Measurements from ENCODE around the gene ZNF740.

ZNF740 gene

DNA sequence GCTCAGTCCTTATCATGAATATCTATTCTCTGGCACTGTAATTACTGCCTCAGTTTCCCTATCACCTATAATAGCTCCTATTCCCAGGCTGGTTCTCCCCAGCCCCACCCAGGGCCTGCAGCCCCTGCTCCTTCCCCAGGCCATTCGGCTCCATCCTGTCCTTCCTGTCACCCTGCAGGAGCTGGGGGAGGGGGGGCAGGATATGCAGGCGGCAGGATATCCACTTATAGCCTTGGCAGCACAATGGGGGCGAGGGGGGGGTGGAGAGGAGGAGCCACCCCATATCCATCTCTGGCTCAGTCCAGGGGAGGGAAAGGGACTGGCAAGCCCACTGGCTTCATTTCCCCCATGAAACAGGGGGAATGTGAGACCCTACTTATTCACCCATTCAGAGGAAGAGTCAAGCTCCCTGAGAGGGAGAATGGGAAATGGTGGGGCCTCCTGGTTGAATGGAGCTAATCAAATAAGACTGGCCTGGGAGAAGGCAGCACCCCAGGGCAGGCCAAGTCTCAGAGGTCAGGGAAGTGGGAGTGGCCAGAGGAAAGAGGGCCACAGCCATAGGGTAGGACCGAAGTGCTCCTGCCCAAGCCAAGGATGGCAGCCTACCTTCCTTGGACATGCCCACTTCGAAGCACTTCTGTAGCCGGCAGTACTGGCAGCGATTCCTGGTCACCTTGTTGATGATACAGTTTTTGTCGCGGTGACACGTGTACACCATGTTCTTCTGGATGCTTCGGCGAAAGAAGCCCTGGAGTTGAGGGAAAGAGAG is 34.3 kb downstream of the ZNF740 start:
- no peak for DNase-seq (ENCODE audit: low read depth)

DNA sequence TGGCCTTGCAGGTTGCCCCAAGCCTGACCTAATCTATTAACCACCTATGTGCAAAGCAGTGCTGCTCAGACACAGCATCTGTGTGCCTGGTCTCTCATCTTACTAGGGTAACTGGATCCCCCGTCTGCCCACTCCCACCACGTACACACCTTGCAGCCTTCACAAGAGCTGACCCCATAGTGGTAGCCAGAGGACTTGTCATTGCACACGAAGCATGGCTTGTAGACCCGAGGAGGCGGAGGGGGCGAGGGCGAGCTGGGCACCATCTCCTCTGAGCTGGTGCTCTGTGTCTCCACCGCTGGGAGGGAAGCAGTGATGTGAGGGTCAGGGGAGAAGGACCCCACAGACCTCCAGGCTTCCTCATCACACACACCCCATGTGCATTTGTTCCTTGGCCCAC is 35.0 kb downstream of the ZNF740 start:
- no peak for DNase-seq (ENCODE audit: low read depth)

DNA sequence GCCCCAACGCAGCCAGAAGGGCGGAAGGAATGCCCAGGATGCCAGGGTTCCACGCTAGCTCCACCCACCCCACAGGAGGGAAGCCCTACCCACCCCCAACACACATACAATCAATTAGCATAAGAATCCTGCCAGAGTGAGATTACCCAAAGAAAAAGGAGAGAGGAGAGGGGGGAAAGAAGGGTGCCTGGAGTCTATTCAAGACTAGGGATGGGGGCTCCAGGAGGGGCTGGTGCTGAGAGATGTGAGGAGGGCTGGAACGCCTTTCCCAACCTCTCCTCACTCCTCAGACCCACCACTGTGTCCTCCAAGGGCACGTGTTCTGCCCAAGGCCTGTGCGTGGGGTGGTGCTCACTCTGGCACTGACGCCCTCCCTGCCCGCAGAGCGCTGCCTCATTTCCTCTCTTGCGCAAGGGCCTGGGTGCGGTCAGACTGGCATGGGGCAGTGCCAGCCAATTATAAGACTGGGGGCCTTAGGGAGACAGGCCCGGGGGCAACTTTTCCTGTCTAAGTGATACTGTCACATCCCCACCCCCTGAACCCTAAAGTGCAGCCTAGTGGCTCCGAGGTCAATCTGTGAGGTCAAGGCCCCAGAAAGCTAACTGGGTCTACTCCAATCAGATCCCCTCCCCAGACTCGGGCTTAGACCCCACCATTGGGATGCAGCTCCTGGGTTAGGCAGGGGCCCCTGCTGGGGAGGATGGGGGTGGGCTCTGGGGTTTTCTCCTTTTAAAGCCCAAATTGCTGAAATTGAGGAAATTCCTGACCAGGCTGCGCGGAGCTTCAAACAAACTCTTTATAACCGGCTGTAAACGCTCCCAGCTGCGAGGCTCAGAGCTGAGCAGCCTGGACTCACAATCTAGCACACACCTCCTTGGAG is 36.8 kb downstream of the ZNF740 start:
- no peak for DNase-seq (ENCODE audit: low read depth)

DNA sequence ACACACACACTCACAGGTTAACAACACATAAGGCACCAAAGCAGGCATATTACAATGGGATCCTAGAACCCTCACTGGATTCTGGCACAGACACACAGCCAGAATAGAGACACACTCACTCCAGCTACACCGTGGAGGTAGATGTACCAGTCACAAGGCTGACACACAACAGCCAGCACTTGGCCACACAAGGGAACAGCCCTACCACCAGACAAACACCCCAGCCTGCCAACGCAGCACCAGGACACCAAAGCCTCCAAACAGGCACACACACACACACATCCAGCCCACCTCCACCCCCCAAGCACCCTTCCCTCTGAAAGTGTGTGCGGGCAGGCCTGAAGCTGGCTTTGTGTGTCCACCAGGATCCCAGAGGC is 37.4 kb downstream of the ZNF740 start:
- DNase-seq (ENCODE audit: low read depth) = no peak

DNA sequence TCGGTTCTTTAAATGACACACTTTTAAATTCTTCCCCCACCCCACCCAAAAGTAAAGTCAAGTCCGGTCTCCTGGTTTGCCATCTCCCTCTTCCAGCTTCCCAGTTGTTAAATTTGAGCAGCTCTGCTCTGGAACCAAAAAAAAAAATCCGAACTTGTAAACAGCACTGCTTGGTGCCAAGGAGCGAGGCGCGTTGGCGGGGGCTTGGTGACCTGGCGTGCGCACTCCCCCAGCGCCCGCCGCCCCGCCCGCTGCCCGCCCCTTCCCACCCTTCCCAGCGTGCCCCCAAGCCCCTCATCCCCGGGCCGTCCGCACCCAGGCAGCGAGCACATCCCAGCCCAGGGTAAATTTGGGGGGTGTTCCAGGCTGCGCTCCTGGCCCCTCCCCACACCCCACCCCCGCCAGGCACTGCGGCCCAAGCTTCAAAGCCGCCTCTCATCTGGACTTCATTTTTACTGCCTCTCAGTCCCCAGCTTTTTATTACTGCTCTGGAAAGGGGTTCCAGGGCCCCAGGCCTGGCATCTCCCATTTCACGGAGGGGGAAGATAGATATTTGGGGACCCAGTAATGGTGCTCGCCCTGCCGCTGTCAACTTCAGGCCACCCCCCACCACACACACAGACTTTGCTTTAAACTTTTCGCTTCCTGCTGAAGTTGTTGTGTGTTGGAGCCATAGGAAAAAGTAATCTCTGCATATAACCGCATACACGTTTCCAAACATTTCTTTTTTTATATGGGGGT is 38.2 kb downstream of the ZNF740 start:
- DNase-seq (ENCODE audit: low read depth) = no peak

DNA sequence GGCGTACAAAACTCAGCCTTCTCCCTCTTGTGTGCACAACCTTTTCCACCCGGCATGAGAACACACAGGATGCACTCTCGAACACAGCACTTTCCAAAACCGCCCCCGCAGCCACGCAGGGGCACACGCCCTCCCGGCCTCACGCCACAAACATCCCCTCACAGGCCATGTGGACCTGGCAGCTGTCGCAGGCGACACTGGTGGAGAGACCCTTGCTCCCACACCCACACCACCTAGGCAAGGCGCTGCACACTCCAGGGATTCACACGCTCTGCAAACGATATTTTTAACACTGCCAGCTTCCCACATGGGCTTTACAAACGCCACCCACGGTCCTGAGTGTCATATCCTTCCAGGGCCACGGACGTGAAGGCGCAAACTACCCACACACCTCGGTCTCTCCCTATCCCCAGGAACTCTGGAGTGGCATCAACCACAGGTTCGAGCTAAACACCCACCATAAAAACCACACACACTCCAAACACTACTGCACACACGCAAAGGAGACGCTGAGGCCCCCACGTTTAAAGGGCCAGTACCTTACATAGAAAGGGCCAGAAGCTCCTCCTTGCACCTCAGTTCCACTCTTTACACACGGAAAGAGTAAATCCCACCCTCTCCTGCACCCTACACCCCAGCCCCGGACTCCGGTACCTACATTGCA is 38.9 kb downstream of the ZNF740 start:
- no peak for DNase-seq (ENCODE audit: low read depth)

DNA sequence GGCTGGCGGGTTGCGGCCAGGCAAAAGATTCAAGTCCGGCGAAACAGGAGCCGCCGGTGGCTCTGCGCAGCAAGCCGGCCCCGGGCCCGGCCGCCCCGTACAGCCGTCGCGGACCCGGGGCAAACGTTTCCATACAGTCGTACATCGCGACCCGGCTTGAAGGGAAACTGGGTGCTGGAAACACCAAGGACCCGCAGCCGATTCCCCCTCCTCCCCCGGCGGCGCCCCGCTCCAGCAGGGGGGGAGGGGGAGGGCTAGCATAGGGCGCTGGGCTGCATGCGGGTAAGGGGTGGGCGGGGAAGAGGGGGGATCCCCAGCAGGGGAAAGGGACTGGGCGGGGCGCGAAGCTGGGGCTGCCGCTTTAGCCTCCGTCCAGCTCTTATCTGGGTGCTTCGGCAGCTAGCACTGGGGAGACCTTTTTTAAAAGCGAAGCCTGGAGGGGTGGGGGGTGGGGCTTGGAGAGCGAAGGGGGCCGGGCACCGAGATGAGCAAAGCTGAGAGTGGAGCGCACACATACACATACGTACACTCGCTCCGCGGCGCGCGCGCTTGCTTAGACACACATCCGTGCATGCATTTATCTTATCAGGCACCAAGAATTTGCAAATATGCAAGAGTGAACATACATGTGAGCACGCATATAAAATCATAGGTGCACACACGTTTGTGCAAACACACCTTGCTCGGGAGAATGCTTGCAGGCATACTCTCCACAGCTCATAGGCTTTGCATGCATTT is 39.6 kb downstream of the ZNF740 start:
- no peak for DNase-seq (ENCODE audit: low read depth)

DNA sequence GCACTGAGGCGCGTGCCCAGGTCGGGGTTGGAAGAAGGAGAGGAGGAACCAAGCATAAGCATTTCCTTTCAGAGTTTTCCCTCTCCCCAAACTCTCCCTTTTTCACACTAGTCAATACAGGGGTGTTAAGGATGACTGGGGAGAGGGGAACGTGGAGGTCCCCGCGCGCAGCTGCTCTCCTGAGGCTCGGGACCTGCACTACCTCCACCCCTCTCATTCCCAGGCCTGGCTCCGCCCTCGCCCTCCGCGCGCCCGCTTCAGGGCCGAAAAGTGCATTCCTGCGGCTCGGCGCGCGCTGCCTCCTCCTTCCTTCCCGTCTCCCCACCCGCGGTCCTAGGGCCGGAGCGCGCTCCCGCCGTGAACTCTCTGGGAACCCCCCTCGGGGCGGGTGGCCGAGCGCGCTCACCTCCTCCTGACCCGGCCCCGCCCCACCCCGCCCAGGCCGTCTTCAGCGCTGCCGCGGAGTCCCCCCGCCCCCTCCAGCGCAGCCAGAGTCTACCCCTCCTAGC is 40.2 kb downstream of the ZNF740 start:
- DNase-seq (ENCODE audit: low read depth) = no peak

DNA sequence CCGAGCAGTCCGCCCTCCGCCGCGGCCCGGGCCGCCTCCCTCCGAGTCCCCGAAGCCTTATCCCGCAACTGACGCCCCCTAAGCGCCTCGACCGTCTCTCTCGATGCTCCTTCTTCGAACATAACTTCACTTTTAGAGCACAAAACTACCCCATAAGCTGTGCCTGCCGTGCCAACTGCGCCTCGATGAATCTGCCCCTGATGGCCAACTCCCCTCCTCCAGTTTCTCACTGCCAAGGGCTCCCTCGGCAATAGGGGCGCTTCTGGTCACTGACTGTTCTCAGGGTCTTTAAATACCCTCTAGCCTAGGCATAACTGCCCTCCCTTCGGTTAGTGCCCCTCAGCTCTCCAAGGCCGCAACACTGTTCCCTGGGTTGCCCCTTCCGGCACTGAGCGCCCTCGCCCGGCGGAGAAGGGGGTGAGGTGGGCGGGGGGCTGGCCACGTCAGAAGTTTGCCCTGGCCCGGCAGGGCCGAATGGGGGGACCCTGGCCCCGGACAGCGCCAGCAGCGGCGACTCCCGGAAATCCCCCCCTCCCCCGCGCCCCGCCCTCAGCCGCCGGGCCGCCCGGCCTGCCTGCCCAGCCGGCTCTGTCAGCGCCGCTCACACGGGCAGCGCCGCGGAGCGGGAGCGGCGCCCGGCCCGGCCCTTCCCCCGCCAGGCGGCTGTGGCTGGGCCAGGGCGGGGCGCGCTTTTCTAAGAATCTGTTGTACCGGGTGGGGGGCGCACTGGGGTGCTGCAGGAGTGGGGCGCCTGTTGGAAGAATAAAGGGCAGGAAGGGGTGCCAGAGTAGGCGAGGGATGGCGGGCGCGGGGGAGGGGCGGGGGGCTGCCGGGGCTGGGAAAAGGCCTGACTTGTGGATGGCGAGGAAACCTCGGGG is 40.9 kb downstream of the ZNF740 start:
- DNase-seq (ENCODE audit: low read depth) = no peak

DNA sequence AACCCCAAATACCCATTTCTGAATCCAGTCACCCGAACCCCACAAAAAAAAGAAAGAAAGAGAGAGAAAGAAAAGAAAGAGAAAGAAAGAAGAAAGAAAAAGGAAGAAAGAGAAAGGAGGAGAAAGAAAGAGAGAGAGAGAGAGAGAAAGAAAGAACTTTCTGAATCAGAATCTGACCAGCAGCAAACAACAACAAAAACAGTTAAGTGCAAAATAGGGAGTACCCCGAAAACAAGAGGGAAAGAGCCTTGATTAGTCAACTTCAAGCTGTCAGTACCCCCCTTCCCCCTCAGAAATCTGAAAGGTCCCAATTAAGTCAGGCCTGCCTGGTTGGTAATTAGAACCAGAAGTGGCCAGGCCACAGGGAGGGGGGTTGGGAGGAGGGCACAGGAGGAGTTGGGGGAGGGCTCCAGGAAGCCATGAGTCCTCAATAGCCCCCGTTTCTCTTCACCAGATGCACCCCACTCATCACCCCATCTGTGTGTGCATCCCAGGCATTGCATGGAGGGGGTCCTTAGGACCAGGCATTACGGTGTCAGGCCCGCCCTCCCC is 41.7 kb downstream of the ZNF740 start:
- DNase-seq (ENCODE audit: low read depth) = no peak

DNA sequence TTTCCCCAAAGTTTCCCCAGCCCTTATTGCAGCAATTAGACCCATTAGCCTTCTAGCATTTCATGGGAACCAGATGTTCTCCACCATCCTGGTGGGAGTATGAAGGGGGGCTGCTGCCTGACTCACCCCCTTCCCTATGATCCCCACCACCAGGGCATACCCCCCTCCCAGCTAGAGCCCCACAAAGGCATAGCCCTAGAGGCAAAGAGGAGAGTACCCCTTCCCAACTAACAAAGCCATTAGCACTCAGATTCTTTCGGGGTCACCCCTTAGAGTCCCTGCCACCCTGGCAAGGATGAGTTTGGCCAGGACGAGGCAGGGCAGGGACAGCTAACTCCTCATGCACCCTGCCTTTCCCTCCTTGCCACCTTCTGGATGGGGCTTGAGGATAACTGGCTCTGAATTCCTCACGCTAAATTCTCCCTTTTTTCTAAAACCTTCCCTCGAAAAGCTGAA is 42.3 kb downstream of the ZNF740 start:
- DNase-seq (ENCODE audit: low read depth) = no peak

DNA sequence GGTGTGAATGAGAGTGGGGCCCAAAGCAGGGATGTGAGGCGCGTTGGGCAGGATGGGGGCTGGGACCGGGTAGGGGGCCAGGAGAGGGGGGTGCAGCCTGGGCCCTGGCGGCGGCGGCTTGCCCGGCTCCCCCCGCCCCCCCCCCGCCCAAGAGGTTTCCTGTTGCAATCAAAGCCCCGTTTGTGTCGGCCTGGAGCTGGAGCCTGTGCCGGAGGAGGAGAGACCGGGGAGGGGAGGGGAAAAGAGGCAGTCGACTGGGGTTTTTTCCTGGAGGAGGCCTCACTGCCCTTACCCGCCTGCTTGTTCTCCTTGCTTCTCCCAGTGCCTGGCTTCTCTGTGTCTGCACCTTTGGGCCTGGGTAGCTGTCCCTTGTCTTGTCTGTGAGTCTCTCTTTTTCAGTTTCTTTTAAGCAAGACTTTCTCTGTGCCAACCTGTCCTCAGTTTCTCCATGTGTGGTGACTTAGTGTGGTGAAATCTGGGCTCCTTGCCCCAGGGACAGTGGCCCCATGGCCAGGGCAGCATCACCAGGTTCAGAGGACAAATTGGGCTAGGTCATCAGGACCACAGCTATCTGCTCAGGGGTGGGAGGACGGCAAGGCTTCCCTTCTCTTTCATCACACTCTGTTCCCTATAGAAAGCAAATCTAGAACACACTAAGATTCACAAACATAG is 43.0 kb downstream of the ZNF740 start:
- no peak for DNase-seq (ENCODE audit: low read depth)

DNA sequence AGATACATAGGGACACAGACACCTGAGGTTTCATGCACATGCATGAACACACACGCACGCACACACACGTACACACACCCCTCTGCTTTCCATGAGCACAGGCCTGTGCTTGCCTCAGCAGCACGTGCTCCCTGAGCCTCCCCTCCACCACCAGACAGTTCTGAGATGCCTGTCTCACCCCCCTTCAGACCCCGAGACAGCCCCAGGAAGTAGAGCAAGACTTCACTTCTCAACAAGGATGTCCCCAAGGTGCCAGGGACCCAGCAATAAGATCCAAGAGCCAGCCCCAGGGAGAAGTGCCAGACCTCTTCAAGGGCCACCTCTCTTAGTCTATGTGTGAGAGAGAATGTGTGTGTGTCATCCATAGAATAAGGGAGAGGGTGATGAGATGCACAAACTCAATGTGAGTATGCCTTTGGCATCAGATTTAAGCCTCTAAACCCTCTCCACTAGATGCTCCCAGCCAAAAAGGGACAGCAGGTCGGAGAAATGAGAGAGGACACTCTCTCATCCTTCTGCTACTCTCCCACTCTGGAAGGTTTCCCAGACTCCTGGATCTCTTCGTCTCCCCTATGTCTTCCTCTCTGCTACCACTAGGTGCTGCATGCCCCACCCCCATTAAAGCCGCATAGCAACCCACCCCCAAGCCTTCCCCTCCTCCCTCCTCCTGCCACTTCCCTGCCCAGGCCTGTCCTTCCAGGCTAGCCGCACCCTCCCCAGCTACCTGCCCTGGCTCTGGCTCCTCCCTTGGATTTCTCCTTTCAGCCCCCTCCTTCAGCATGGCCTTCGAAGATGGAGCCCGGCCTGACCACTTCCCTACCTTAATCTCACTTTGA is 43.8 kb downstream of the ZNF740 start:
- DNase-seq (ENCODE audit: low read depth) = no peak

DNA sequence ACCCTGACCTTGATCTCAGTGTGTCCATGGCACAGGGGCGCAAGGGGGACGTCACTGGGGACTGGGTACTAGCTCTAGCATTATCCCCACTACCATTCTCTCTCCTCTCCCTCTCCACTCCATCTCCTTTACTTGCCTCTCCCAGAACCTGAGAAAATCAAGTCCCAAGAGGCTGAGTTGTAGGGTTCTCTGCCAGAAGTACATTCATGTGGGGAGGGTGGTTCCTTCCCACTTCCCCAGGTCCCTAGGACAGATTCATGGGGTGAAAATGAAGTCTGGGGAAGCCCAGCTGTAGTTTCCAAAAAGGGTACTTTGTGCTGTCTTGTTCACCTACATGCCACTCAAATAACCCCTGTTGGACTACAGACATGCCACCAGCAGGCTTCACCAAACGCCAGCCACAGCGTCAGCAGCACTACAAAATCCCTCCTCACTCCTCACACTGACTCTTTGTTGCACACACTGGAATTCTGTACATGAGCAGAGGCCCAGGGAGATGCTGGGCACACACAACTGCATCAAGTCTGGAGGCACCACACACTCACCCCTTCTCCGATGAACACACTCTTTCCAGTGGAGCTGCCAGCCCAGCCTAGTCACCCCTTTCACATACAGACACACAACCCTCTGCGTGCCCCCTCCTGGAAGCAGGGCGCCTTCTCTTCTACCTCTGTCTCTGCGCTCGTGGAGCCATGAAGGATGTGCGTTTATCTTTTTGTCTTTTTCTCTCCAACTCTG is 44.5 kb downstream of the ZNF740 start:
- DNase-seq (ENCODE audit: low read depth) = no peak

DNA sequence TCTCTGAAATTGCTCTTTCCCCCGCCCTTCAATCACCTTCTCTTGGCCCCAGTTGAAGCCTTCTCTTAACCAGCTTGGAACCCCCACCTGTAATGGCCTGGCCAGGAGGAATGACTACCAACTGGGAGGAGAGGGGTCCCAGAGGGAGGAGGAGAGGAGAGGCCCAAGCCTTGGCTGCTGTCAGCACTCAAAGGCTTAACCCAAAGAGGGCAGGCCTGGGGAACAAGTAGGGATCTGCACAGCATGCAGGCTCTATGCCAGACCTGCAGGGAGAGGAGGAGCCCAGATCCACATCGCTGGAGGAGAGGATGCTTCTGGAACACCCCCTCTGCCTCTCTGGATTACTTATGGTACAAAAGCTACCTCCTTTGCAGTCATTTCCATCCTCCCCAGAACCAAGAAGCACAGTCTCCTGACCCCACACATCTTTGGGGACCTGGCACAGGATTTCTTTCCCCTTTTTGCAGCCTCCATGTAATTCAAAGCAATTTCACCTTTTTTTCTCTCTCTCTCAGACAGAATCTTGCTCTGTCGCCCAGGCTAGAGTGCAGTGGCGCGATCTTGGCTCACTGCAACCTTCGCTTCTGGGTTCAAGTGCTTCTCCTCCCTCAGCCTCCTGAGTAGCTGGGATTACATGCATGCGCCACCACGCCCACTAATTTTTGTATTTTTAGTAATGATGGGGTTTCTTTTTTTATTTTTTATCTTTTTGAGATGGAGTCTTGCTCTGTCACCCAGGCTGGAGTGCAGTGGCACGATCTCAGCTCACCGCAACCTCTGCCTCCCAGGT is 45.3 kb downstream of the ZNF740 start:
- no peak for DNase-seq (ENCODE audit: low read depth)

DNA sequence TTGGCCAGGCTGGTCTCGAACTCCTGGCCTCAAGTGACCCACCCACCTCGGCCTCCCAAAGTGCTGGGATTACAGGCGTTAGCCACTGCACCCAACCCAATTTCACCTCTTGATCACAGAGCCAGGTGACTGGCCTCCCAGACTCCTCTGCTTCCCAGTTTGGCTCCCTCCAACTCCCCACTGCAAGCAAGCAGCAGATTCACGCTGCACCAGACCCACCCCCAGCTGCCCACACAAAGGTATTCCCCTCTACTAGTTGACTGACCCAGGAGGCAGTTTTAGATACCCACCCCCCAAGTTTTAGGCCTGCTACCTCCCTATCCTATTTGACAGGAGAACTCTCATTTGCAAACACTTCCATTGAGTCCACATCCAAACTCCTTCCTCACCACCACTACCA is 46.3 kb downstream of the ZNF740 start:
- DNase-seq (ENCODE audit: low read depth) = no peak

DNA sequence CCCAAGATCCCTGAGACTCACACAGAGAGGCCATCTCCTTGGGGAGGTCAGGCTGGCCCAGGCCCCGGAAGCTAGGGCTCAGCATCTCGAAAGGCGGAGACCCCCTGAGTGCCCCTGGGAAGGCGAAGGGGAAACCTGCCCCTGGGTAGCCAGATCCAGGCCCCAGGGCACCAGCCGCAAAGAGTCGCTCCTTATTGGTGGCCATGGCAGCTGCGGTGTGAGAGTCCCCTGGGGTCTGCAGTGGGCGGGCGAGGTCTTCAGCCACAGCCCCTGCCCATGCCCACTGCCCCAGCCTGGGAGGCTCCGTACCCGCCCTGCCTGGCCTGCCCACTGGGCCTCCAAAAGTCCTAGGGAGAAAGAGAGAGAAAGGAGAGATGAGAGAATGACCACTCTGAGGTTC is 46.8 kb downstream of the ZNF740 start:
- no peak for DNase-seq (ENCODE audit: low read depth)
